Prostate gland (tissue), 2 donors: ENCODE measurements around the gene IL4. TPM values are rescaled to one million over a fixed set of nuclear protein-coding genes. Genes with fewer than 3 reads are reported as not detected.

Source experiments
- DNase-seq: peaks from one replicate; pipeline ENCODE4 v3.0.0-alpha.2; 2019; ENCODE audit warnings: low spot score
- H3K27ac ChIP-seq, 2 donors: fragments of 200-600 bp; sonication (generic); 2 replicates each; pipeline ENCODE4 v1.5.1; 2017 to 2019
- H3K27me3 ChIP-seq: fragments of 200-600 bp; sonication (generic); replicated peaks from 2 replicates; pipeline ENCODE4 v1.5.1; 2019; ENCODE audit not compliant: insufficient read depth
- H3K36me3 ChIP-seq, 2 donors: fragments of 200-600 bp; sonication (generic); 1 replicate in 1 of 2; 2 replicates in 1 of 2; pipeline versions ENCODE4 v1.5.1 to v1.8.1; 2017 to 2019
- H3K4me1 ChIP-seq: fragments of 200-600 bp; sonication (generic); replicated peaks from 2 replicates; pipeline ENCODE4 v1.5.1; 2019
- H3K4me3 ChIP-seq, 2 donors: fragments of 200-600 bp; sonication (generic); 2 replicates each; pipeline ENCODE4 v1.5.1; 2017 to 2019
- H3K9me3 ChIP-seq: fragments of 200-600 bp; sonication (generic); 2 replicates; pipeline ENCODE4 v1.5.1; 2017
- POLR2A ChIP-seq: fragments of 450-650 bp; IDR thresholded peaks from one replicate; pipeline ENCODE4 v1.6.1; 2016; ENCODE audit warnings: antibody characterized with exemption, mild to moderate bottlenecking
- POLR2AphosphoS5 ChIP-seq: sonication (generic); formaldehyde crosslinking; IDR thresholded peaks from one replicate; pipeline ENCODE4 v1.6.1; 2017; ENCODE audit warnings: antibody characterized with exemption
- WGBS: methylation state at CpG from one replicate; pipeline ENCODE4 v1.1.5; 2018; 5-methylcytosine and 5-hydroxymethylcytosine counted together
- intact Hi-C: fragments of 100-400 bp; cut with DNase I; formaldehyde crosslinking; loops from one replicate; pipeline ENCODE4 v1.14.2; 2022
- total RNA-seq, 2 donors: library from RNA; depleted of rRNA; stranded (reverse); fragments of >200 nt; gene quantifications; one replicate each; pipeline ENCODE4 v1.1.0, GENCODE V29; 2016
- TF ChIP-seq, protein P1 (sequence below), 4 experiments: fragments of 200-600 bp in 2 of 4; fragments of 450-650 bp in 2 of 4; sonication (generic) in 2 of 4; IDR thresholded peaks; 1 replicate in 3 of 4; 2 replicates in 1 of 4; pipeline ENCODE4 v1.5.1; 2016 to 2019; ENCODE audit warnings: antibody characterized with exemption in 4 of 4, mild to moderate bottlenecking in 2 of 4, moderate library complexity in 2 of 4

IL4 gene
- total RNA-seq, 2 donors from 2014 or later, result not detected

DNA sequence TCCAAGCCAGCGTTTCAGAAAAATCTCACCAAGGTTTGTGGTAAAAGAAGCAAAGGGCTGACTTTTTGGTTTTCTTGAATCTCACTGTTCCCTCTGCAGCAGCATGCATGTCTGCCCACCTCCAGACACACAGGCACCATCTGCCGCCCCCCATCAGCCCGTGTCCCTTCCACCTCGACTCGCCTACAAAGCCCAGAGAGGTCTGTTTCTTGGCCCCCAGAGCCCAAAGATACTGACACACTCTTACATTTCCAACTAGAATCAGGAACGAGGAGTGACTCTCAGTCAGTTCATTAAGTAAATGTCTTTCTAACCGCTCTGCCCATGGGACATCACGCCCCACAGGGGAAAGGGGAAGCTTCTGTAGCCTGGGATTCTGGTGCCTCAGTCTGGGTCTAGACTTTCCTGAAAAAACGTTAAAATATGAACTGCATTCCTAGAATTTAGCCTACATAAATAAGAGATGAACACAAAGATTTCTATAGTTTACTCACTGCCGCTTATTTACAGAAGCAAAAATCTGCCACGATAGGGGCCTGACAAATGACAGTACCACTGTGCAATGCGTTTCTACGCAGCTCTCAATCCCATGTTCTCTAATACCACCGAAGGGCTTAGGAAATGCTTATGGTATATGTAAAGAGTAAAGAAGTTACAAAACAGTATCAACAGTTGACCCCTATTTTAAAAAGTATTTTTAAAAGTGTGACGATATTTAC, 4.1 kb downstream of the IL4 start:
- H3K27ac ChIP-seq, result no peak overlapping the region
- 80% methylated on average over 15 of the region's 15 CpGs for WGBS
- intact Hi-C loops, result no loop called here

DNA sequence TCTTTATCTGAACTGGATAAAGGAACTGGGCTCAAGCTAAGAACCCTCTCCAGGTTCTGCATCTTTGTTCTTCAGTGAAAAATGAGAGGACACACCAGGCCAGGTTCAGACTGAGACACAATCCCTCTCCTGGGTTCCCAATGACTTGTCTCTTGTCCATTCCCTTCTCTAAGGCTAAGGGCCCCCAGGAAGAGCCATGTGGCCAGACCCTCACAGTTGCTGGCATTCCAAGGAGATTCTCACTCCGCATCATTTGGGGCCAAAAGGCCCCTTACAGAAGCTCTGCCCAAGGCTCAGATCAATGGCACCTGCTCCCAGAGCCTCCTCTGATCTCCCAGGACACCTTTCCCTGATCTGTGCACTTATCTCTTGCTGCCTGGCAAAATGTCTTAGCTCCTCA, 4.9 kb downstream of the IL4 start:
- Histone ChIP-seq H3K4me1 (no peaks in the 10 kb centered on the region), H3K36me3 (no peaks in the 10 kb centered on the region), H3K9me3 (no peaks in the 10 kb centered on the region), H3K4me3 (no peak overlapping the region), H3K27ac (no peak overlapping the region), H3K27me3 (no peaks in the 10 kb centered on the region)
- TF ChIP-seq, protein P1, sequence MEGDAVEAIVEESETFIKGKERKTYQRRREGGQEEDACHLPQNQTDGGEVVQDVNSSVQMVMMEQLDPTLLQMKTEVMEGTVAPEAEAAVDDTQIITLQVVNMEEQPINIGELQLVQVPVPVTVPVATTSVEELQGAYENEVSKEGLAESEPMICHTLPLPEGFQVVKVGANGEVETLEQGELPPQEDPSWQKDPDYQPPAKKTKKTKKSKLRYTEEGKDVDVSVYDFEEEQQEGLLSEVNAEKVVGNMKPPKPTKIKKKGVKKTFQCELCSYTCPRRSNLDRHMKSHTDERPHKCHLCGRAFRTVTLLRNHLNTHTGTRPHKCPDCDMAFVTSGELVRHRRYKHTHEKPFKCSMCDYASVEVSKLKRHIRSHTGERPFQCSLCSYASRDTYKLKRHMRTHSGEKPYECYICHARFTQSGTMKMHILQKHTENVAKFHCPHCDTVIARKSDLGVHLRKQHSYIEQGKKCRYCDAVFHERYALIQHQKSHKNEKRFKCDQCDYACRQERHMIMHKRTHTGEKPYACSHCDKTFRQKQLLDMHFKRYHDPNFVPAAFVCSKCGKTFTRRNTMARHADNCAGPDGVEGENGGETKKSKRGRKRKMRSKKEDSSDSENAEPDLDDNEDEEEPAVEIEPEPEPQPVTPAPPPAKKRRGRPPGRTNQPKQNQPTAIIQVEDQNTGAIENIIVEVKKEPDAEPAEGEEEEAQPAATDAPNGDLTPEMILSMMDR (IDR thresholded peaks at IDR 0.05), result no peak
- TF ChIP-seq POLR2A (no peak), POLR2AphosphoS5 (no peak)
- intact Hi-C loops, result no loop called here
- DNase-seq, result no peak
- WGBS, result 100% methylated on average over 1 of the region's 1 CpG

More for the DNA sequence above, 4.1 kb downstream of the IL4 start:
- no peak for DNase-seq
- TF ChIP-seq, protein P1 (IDR thresholded peaks at IDR 0.05), result no peak
- TF ChIP-seq POLR2A, result no peak
- TF ChIP-seq POLR2AphosphoS5, result no peak
- H3K27me3 ChIP-seq, result no peaks in the 10 kb centered on the region
- no peaks in the 10 kb centered on the region for H3K4me1 ChIP-seq
- H3K9me3 ChIP-seq, result no peaks in the 10 kb centered on the region
- no peaks in the 10 kb centered on the region for H3K36me3 ChIP-seq
- H3K4me3 ChIP-seq, result no peak overlapping the region

DNA sequence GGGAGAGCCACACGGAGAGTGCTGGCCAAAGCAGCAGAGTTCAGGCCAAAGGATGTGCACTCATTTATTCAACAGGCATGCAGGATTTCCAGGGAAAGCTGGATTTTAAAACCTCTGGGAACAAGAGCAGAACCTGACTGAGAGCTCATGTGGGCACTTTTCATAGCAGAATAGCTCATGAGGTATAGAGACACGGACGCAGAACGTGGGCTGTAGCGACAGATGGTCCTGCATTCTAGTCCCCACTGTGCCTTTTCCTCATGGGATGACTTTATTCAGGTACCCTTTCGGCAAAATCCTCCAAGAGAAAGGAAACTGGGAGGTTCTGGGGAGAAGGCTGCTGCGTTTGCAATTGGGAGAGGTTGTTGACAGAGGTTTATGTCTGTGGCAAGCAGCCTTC, 5.4 kb downstream of the IL4 start:
- Histone ChIP-seq H3K9me3 (no peaks in the 10 kb centered on the region), H3K36me3 (no peaks in the 10 kb centered on the region), H3K27ac (no peak overlapping the region), H3K4me3 (no peak overlapping the region), H3K4me1 (no peaks in the 10 kb centered on the region), H3K27me3 (no peaks in the 10 kb centered on the region)
- no peak for DNase-seq
- no peak for TF ChIP-seq POLR2AphosphoS5
- TF ChIP-seq, protein P1 (IDR thresholded peaks at IDR 0.05), result no peak
- no peak for TF ChIP-seq POLR2A
- WGBS, result 92% methylated on average over 7 of the region's 7 CpGs
- intact Hi-C loops, result no loop called here

DNA sequence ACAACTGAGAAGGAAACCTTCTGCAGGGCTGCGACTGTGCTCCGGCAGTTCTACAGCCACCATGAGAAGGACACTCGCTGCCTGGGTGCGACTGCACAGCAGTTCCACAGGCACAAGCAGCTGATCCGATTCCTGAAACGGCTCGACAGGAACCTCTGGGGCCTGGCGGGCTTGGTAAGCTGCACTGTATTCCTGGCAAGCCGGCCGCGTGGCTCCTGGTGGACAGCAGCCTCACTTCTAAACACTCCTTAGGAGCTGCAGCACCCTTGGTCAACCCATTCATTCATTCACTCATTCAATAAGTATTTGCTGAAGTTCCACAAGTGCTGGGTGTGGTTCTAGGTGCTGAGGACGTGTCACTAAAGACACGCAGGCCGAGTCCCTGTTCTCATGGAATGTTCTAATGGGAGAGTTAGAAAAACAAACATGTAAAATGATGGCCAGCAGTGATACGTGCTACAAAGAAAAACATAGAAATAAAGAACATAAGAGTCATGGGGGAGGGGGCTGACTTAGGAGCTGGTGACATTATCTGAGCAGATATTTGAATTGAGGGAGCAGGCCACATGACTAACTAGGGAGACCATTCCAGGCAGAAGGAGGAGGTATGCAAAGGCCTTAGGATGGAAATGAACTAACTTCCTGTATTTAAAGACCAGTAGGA, 6.1 kb downstream of the IL4 start:
- no peak for TF ChIP-seq POLR2AphosphoS5
- TF ChIP-seq, protein P1 (IDR thresholded peaks at IDR 0.05), result no peak
- TF ChIP-seq POLR2A, result no peak
- 92% methylated on average over 15 of the region's 15 CpGs for WGBS
- H3K36me3 ChIP-seq, result no peaks in the 10 kb centered on the region
- no peaks in the 10 kb centered on the region for H3K27me3 ChIP-seq
- H3K27ac ChIP-seq, result no peak overlapping the region
- H3K4me3 ChIP-seq, result no peak overlapping the region
- H3K4me1 ChIP-seq, result no peaks in the 10 kb centered on the region
- H3K9me3 ChIP-seq, result no peaks in the 10 kb centered on the region
- no peak for DNase-seq
- intact Hi-C loops, result no loop called here
